ENCODE data around the gene LRRC7. TPM values are rescaled to one million over a fixed set of nuclear protein-coding genes. Genes with fewer than 3 reads are reported as not detected.

Gene LRRC7
- total and polyA plus RNA-seq, 4 donors: 6.1 TPM; not detected in 3

DNA sequence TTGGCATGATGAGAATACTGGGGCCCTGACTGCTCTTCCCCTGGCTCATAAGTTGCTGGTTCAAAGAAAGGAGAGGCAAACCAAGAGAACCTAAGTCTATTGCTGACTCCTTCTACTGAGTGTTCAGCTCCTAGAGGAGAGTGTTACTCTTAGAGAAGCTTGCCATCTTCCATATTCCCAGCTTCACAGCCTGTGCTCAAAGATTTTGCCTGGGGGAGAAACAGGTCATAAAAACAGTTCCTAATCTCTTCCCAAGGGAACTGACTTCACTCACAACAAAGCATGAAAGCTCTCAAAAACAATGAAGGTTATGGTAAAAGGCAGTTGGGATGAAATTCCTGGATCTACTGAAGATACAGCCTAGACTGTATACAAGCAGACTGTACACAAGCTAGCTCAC is 600.6 kb downstream of the LRRC7 start:
- TF ChIP-seq, protein P1, sequence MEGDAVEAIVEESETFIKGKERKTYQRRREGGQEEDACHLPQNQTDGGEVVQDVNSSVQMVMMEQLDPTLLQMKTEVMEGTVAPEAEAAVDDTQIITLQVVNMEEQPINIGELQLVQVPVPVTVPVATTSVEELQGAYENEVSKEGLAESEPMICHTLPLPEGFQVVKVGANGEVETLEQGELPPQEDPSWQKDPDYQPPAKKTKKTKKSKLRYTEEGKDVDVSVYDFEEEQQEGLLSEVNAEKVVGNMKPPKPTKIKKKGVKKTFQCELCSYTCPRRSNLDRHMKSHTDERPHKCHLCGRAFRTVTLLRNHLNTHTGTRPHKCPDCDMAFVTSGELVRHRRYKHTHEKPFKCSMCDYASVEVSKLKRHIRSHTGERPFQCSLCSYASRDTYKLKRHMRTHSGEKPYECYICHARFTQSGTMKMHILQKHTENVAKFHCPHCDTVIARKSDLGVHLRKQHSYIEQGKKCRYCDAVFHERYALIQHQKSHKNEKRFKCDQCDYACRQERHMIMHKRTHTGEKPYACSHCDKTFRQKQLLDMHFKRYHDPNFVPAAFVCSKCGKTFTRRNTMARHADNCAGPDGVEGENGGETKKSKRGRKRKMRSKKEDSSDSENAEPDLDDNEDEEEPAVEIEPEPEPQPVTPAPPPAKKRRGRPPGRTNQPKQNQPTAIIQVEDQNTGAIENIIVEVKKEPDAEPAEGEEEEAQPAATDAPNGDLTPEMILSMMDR (IDR thresholded peaks at IDR 0.05; ENCODE audit: control extremely low read depth, extremely low read depth): no peak
- peaks cover 0 to 2% (median 0%) of the 10 kb centered on the region in 4 donors for H3K9me3 ChIP-seq (ENCODE audit: control insufficient read depth in 4 of 4, insufficient read depth in 3 of 4, low read length in 3 of 4)
- H3K9ac ChIP-seq (ENCODE audit: insufficient read depth in 1 of 2, low read length in 2 of 2): no peak overlapping the region
- no peak for DNase-seq
- peaks cover 0 to 8% (median under 1%) of the 10 kb centered on the region in 4 donors for H3K36me3 ChIP-seq (ENCODE audit: control insufficient read depth in 4 of 4, insufficient read depth in 4 of 4, low read length in 4 of 4)
- no peak overlapping the region for H3K4me3 ChIP-seq
- H3K27me3 ChIP-seq (ENCODE audit: control insufficient read depth in 3 of 3, insufficient read depth in 3 of 3, low read length in 2 of 3): no peaks in the 10 kb centered on the region
- no peak overlapping the region for H3K27ac ChIP-seq (ENCODE audit: low read depth in 1 of 2, low read length in 1 of 2)
- H3K4me1 ChIP-seq (ENCODE audit: control insufficient read depth in 5 of 5, insufficient read depth in 5 of 5, low read length in 5 of 5): peaks cover 0 to 2% (median 0%) of the 10 kb centered on the region in 5 donors
- no peak for ATAC-seq (ENCODE audit: insufficient read depth, low FRiP score)

DNA sequence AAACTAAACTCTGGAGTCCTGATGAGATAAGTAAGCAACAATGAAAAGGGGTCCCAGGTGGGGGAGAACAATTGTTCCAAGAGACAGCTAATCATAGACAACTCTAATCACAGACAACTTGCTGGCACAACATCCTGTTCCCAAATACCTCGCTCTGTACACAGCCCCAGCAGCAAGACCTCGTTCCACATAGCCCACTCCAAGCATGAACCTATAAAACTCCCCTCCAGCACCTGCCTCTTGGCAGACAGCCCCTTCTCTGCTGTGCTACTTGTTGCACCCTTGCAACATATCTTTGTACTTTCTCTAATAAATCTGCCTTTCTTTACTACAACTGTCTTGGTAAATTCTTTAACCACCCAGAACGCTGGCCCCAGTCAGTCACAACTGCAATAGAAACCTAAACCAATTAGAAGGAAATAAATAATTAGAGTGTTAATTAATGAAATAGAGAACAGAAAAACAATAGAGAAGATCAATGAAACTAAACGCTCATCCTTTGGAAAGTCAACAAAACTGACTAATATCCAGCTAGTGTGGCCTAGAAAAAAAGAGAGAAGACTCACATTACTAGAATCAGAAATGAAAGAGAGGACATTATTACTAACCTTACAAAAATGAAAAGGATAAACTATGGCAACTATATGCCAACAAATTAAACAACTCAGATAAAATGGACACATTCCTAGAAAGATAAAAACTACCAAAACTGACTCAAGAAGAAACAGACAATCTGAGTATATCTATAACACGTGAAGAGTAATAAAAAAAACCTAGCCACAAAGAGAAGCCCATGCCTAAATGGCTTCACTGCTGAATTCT is 601.5 kb downstream of the LRRC7 start:
- peaks cover 0 to 2% (median 0%) of the 10 kb centered on the region in 4 donors for H3K9me3 ChIP-seq (ENCODE audit: control insufficient read depth in 4 of 4, insufficient read depth in 3 of 4, low read length in 3 of 4)
- no peak overlapping the region for H3K4me3 ChIP-seq
- no peak for ATAC-seq (ENCODE audit: insufficient read depth, low FRiP score)
- TF ChIP-seq, protein P1 (IDR thresholded peaks at IDR 0.05; ENCODE audit: control extremely low read depth, extremely low read depth): no peak
- no peaks in the 10 kb centered on the region for H3K27me3 ChIP-seq (ENCODE audit: control insufficient read depth in 3 of 3, insufficient read depth in 3 of 3, low read length in 2 of 3)
- no peak overlapping the region for H3K27ac ChIP-seq (ENCODE audit: low read depth in 1 of 2, low read length in 1 of 2)
- H3K36me3 ChIP-seq (ENCODE audit: control insufficient read depth in 4 of 4, insufficient read depth in 4 of 4, low read length in 4 of 4): peaks cover 0 to 6% (median 1%) of the 10 kb centered on the region in 4 donors
- no peak overlapping the region for H3K9ac ChIP-seq (ENCODE audit: insufficient read depth in 1 of 2, low read length in 2 of 2)
- peaks cover 0 to 2% (median 0%) of the 10 kb centered on the region in 5 donors for H3K4me1 ChIP-seq (ENCODE audit: control insufficient read depth in 5 of 5, insufficient read depth in 5 of 5, low read length in 5 of 5)
- WGBS, 2 donors: 92 to 96% methylated on average over 5 of the region's 5 CpGs
- no peak for DNase-seq

DNA sequence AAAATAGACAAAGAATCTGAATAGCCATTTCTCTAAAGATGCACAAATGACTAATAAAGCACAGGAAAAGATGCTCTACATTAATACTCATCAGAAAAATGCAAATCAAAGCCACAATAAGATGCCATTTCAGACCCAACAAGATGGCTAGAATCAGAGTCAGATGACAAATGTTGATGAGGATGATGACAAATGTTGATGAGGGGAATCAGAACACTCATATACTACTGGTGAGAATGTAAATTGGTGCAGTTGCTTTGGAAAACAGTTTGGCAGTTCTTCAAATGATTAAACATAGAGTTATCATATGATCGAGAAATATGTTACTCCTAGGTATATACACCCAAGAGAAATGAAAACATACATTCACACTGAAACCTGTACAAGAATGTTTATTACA is 603.8 kb downstream of the LRRC7 start:
- Histone ChIP-seq H3K27me3 (ENCODE audit: control insufficient read depth in 3 of 3, insufficient read depth in 3 of 3, low read length in 2 of 3) (no peaks in the 10 kb centered on the region), H3K27ac (ENCODE audit: low read depth in 1 of 2, low read length in 1 of 2) (no peak overlapping the region), H3K4me1 (ENCODE audit: control insufficient read depth in 5 of 5, insufficient read depth in 5 of 5, low read length in 5 of 5) (peaks cover 0 to 2% (median 0%) of the 10 kb centered on the region in 5 donors), H3K9ac (ENCODE audit: insufficient read depth in 1 of 2, low read length in 2 of 2) (no peak overlapping the region), H3K9me3 (ENCODE audit: control insufficient read depth in 4 of 4, insufficient read depth in 3 of 4, low read length in 3 of 4) (peaks cover 0 to 2% (median 0%) of the 10 kb centered on the region in 4 donors), H3K4me3 (no peak overlapping the region), H3K36me3 (ENCODE audit: control insufficient read depth in 4 of 4, insufficient read depth in 4 of 4, low read length in 4 of 4) (peaks cover 0 to 5% (median 2%) of the 10 kb centered on the region in 4 donors)
- DNase-seq (no peak), ATAC-seq (ENCODE audit: insufficient read depth, low FRiP score) (no peak)
- TF ChIP-seq, protein P1 (IDR thresholded peaks at IDR 0.05; ENCODE audit: control extremely low read depth, extremely low read depth): no peak
- WGBS, 2 donors: 98 to 100% methylated on average over 1 of the region's 1 CpG

All from lung (tissue), 12 donors.